GM21381 (cell line): ENCODE measurements around the gene TSPAN1.
"Not testable (repeated sequence)": the region's sequence is repeated elsewhere in the genome, so short reads cannot be mapped to it uniquely, and the experiment has no call there.

Source experiments
- ATAC-seq: cut with Tn5 transposase; IDR thresholded peaks from one replicate; pipeline ENCODE4 v1.9.1; 2021; ENCODE audit warnings: mild to moderate bottlenecking, moderate library complexity; ENCODE audit not compliant: unreplicated experiment

The TSPAN1 gene

DNA sequence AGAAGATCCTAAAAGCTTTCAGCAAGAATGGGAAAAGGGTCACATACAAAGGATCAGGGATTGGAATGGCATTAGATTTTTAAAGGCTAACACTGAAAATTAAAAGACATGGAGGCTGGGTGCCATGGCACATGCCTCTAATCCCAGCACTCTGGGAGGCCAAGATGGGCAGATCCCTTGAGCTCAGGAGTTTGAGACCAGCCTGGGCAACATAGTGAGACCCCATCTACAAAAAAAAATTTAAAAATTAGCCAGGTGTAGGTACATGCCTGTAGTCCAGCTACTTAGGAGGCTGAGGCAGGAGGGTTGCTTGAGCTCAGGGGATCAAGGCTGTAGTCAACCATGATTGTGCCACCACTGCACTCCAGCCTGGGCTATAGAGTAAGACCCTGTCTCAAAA lies 40.6 kb downstream of the TSPAN1 start:
- ATAC-seq: no peak

DNA sequence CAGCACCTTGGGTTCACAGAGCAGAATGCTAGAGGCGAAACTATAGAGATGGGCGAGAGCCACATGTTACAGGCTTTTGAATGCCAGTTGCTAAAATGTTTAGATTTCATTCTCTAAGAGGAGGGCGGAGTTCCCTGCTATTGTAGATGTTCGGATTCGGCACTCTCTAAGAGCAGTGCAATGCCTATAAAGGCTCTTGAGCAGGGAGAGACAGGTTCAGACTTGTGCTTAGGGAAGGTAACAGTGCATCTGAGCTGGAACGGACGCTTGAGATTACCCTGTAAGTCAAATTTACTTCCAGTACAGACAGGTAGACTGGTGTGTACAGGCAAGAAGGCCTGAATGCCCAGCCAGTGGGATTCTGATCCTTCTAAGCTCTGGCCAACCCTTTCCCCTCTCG lies 43.6 kb downstream of the TSPAN1 start:
- no peak for ATAC-seq

GRCh38 chr1:46219551-46220520 lies 44.9 kb downstream of the TSPAN1 start:
- no peak for ATAC-seq

- ATAC-seq: no peak
Observed at GRCh38 chr1:46220808-46221207, 45.9 kb downstream of the TSPAN1 start.

DNA sequence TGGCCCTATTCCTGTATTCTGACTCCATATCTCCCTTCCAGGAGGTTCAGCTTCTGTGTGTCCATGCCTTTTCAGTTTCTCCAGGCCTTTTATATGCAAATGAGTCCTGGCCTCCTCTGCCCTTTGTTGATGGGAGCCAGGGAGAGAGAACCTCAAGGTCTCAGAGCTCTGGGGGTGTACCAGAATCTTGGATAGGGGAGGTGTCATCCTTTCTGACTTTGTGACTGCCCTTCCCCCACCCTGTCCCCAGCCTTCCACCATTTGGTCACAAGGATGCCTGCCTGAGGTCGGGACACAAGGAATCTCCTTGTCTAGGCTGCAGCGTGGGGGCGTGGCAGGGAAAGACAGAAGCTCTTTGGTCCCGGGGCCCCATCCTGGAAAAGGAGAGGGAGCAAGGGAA lies 46.9 kb downstream of the TSPAN1 start:
- ATAC-seq: no peak

- not testable (repeated sequence) for ATAC-seq
Observed at GRCh38 chr1:46223055-46223454, 48.2 kb downstream of the TSPAN1 start.

DNA sequence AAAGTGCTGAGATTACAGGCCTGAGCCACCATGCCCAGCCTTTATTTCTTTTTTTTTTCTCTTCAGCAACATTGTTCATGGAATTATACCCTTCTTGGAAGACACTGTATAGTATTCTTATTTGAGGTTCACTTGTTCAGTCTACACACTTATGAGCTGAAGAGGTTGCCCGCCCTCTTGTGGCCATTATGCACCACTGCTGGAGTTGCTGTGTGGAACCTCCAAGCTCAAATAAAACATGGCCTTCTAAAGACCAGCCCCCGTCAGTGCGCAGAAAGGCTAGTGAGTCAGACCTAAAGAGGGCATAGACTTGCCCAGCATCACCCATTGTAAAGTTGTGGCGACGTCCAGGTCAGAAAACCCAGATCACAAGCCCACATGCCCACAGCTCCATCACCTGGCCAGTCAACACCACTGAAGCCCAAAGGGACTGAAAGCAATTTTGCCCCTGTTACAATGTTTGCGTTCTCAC lies 48.6 kb downstream of the TSPAN1 start:
- peak; percentile 81 for ATAC-seq

DNA sequence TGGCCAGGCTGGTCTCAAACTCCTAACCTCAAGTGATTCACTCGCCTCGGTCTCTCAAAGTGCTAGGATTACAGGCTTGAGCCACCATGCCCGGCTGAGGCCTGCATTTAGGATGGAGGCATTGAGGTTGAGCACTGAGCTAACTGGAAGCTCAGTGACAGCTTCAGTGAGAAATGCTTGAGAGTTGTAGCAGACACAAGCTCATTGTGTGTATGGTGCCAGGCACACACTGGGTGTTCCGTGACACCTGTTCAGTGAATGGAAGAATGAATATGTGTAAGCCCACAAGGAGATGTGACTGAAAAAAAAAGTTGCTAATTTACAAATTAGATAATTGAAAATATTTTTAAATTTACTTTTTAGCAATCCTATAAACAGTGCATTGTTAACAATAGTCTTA lies 50.1 kb downstream of the TSPAN1 start:
- ATAC-seq: no peak

- not testable (repeated sequence) for ATAC-seq
Observed at GRCh38 chr1:46231231-46231630, 56.3 kb downstream of the TSPAN1 start.
